GM21576 (cell line): ENCODE results near the gene MARVELD1.

Source experiments
- ATAC-seq: cut with Tn5 transposase; IDR thresholded peaks from one replicate; pipeline ENCODE4 v1.9.1; 2021; ENCODE audit warnings: mild to moderate bottlenecking, moderate library complexity; ENCODE audit not compliant: unreplicated experiment

The MARVELD1 gene

DNA sequence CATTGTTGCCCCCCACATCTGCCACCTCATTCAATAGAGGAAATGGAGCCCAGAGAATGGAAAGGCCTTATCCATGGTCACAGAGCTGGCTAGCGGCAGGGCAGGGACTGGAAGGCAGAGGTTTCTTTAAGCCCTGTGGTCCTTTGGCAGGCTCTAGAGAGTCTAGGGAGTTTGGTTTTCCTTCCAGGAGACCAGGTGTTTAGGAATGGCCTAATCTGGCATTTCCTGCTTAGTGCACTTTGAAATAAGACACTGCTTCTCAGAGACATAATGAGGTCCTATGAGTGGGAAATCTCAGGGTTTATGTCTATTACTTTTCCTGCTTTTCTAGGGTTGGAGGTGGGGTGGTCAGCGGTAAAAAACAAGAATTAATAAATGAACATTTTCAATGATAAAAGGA lies 6.1 kb downstream of the MARVELD1 start:
- ATAC-seq, result no peak

DNA sequence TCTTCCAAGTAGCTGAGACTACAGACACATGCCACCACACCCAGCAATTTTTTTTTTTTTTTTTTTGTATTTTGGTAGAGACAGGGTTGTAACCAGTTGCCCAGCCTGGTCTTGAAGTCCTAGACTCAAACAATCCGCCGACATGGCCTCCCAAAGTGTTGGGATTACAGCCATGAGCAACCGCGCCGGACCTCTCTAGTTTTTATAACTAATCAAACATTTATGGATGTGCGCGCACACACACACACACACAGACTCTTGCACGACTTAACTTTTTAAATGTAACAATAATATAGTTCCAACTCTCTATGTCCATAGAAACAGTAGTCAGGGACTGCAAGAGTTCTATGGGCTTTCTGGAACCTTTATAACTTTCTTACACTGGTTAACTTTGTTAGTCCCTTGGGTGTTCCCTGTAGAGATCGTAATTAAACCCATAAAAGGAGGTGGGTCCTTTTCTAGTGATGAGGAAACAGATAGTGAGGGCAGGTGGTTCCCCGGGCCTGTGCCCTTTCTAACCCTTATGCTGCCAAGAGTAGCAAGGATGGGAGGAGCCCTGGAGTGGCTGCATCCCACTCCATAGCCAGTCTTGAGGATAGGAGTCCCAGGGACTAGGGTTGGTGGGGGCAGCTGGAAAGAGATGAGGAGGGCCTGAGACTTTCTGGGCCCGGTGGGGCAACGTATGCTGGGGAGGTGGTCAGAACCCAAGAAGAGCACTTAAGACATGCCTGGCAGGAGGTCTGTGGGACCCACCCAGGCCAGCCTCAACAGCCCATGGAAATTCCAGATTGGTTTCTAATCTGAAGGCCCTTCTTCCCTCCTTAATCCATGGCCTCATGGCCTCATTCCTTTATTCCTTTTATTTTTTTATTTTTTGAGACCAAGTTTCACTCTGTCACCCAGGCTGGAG lies 8.6 kb downstream of the MARVELD1 start:
- ATAC-seq, result no peak

DNA sequence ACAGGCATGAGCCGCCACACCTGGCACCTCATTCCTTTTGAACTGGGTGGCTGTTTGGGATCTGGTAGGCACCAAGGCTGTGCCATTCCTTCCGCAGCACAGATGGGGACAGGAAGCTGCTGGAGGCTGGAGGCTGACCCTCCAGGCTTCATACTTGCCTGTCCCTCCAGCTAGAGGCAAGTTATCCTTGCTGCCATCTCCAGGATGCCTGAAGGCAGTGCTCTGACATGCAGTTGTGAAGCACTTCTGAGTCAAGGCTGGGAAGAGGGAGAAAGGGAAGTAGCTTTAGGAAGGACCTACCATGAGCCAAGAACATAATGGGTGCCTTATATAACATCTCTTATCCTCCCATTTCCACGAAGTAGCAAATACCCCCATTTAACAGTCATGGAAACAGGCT lies 9.5 kb downstream of the MARVELD1 start:
- no peak for ATAC-seq

DNA sequence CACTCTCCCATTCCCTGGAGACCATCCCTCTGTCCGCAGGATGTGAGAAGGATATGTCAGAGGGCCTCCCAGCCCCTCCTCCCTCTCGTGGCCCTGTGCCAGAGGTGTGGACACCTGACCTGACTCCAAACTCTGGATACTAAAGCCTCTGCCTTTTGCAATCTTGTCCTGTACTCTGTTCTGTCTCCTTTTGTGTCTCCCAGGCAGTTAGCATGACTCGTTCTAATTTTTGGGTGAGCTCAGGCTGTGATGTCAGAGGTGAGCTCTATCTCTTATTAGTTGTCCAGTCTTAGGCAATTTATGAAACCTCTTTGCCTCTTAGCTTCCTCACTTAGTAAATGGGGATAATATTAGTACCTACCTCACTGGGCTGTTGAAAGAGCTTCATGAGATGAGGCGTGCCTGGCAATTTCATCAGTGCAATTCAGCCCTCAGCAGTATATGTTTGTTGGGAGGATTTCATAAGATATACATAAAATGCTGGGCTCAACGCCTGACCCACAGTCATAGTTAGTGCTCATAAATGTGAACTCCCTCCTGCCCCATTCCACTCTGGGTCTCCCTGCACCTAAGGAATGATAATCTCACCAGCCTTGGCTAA lies 10.9 kb downstream of the MARVELD1 start:
- no peak for ATAC-seq

DNA sequence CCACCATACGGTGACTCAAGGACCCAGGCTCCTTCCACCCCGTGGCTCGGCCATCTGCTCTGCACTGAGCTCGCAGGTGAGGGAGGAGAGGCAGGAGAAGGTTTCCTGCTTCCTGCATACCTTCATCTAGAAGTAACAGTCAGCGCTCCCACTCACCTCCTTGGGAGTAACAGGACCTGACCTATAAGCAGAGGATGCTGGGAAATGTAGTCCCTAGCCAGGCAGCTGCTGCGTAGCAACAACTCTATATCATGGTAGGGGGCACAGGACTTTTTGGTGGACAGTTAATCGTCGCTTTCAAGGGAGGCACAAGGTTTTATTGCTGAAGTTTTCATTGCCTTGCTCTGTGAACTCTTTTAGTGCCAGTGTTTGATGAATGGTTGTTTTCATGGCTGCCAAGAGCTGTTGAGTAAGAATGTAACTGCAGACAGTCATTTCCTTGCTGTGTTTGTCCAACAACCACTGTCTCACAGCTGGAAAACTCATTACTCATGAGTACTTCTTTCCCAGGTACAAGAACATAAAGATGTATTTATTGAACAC lies 13.2 kb downstream of the MARVELD1 start:
- ATAC-seq, result no peak

DNA sequence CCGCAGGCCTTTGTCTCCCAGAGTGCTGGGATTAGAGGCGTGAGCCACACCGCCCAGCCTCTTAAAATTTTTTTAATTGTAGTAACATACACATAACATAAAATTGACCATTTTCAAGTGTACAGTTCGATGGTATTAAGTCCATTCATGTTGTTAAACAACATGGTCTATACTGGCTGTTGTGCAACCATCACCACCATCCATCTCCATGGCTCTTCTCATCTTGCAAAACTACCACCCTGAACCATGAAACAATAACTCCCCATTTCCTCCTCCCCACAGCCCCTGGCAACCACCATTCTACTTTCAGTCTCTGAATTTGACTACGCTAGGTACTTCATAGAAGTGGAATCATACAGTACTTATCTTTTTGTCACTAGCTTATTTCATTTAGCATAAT lies 15.5 kb downstream of the MARVELD1 start:
- no peak for ATAC-seq

DNA sequence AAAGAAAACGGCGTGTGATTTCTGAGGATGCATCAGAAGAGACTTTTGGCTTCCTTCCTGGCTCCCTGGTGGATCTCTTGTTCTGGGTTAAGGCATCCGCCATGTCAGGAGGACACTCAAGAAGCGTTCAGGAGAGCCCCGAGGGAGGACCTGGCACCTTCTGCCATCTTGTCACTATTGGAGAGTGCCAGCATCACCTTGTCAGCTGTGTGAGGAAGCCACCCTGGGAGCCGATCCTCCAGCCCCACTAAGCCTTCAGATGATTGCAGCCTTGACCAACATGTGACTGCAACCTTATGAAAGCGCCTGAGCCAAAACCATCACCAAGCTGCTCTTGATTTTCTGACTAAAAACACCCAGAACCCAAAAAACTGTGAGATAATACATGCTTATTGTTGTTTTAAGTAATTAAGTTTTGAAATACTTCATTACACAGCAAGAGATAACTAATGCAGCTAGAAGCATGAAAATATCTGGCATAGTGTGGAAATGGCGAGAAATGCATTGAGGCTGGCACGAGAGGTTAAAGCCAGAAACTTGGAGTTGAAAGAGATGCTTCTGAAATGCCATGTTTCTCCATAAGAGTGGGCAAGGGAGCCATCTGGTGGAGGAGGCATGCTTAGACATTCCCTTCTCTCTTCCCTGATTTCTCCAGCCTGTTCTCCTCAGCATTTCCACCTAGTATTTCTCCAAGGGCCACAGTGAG lies 18.0 kb downstream of the MARVELD1 start:
- no peak for ATAC-seq

DNA sequence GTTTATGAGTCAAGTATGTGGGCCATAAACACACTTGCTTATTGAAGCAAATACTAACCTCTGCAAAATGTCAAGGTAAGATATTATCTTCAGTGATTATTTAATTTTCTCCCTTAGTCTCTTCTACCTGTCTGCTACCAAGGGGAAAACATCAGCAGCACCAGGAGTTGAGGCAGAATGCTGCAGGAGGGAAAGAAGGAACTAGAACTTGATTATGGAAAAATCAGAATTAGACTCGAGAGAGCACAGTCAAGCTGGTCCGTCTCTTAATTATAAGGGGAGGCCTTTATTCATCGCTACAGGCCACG lies 18.5 kb downstream of the MARVELD1 start:
- no peak for ATAC-seq

DNA sequence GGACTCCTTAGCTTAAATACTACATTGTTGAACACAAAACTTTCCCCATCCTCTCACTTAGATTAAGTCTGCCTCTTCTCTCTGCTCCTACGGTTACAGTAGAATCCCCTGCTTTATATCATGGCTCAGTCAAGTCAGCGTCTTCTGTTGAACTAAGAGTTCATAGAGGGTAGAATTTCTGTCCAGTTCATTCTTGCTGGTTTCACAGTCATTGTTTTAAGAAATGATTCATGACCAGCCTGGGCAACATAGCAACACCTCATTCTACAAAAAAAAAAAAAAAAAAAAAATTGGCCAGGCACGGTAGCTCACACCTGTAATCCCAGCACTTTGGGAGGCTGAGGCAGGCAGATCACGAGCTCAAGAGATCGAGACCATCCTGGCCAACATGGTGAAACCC lies 19.7 kb downstream of the MARVELD1 start:
- no peak for ATAC-seq

DNA sequence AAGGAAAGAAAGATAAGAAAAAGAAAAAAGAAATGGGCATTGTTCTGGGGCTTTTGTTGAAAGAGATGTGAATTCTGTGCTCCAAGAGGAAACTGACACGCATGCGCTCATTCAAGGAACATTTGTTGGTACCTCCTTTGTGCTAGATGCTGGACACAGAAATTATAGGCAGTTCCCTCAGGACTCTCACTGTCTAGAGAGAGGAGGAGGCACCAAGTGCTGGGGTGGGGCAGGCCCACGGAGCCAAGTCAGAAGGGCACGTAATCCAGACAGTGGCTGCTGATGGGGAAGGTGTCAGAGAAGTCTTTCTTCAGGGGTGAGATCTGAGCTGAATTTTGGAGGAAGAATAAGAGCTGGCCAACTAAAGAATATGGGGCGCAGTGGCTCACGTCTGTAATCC lies 20.5 kb downstream of the MARVELD1 start:
- no peak for ATAC-seq

DNA sequence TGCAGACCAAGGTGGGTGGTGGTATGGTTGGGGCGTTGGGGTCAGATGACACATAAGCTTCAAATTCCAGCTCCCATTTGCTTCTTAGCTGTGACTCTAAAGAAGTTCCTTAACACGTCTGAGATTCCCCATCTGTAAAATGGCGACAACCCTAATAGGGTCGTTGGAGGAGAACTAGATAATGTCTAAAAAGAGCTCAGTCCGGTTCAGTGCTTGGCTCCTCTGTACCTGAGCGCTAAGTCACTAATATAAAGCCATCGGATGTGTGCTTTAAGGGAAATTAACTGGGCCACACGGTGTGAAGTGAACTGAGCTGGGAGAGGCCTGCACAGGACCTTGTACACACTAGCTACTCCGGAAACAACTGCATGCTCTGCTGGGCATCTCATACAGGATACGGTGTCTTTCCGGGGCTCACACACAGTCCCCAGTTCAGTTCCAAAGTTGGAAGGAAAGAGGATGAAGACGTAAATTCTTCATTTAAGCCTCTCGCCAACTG lies 22.9 kb downstream of the MARVELD1 start:
- peak; percentile 9 for ATAC-seq

DNA sequence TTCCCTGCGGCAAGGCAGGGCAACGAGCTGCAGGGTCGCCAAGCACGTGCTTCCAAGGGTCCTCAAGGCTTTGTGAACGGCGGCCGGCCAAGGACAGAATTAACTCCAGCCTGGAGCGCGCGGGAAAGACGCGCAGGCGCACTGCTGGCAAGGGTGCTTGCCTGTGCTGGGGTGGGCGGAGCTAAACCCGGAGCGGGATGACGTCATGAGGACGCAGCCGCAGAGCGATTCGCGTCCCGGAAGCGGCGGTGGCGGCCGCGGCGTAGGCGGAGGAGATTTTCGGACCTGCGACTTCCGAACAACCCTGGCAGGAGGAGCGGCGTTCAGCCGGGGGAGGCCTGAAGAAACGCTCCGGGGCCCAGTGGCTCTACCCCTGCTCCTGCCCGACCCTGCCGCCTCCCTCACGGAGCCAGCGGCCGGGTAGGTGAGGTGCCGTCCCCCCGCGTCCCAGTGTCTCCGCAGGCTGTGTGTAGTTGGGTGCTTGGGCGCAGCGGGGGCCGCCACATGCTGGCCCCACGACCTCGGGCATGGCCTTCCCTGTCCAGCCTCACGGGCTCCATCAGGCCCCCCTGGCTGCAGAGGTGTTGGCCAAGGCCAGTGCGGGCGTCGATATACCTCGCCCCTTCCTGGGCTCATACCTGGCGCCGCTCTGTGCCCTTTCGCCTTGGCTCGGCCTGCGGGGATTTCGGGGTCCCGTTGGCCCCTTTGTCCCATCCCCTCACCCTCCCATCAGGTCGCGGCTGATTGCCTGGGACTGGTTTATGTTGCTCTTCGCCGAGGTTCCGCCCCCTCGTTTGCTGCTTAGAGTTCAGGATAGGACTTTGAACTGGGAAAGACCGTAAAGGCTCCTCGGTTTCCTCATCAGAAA lies 23.6 kb downstream of the MARVELD1 start, which contains the start of gene ZFYVE27:
Gene ZFYVE27, plus strand, starts transcription at position 227 of the 868 bp plus-strand sequence. CDS start 1,350 bp downstream, outside the sequence.
- ATAC-seq, result peak; percentile 78

DNA sequence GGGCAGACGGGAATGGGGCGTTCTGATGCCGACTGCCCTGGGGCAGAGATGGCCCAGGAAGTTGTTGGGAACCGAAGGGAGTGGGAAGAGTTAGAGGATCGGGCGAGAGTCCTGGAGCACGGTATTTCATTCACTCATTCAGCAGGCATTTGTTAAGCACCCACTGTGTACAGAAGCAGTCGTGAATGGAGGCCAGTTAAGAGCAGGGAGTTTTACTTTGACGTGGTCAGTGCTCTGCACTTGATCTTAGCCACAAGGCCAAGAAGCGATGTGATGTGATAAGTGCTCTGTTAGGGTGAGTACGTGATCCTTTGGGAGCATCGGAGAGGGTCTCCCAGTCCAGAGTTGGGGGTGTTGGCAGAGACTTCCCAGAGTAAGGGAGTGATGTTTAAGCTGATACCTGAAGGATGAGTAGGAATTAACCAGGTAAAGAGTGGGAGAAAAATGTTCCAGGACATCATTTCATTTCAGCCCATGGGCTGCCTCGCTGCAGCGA lies 24.3 kb downstream of the MARVELD1 start:
- peak; percentile 19 for ATAC-seq

DNA sequence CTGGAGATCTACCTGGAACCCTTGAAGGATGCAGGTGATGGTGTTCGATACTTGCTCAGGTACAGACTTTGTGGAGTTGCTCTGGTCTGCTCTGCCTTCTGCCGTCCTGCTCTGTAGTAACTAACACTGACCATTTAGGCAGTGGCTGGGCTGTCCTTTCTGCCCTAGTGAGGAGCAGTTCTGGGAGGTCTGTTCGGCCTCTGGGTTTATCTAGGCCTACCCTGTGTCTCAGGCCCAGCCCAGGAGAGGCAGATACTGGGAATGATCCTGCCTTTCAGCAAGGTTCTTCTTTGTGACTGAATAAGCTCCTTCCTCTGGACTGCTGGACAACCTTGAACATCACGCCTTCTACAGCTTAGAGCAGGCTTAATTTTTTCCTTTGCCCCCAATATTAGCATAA lies 25.1 kb downstream of the MARVELD1 start:
- no peak for ATAC-seq

DNA sequence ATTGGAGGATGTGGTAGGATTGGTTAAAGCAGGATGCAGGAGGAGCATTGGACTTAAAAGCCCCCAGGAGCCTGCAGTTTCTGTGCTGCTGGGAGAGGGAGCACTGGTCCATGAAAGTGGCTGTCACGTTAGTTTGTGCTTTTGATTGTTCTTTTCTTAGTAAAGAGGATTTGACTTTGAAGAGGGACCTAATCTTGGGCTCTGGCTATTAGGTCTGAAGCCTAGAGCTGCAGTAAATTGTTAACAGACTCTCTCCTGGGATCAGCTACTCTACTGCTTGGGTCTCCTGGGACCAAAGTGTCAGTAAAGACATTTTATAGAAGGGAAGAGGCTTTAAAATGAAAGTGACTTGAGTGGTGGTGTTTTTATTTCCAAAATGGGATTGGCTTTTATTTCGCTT lies 27.1 kb downstream of the MARVELD1 start:
- no peak for ATAC-seq

DNA sequence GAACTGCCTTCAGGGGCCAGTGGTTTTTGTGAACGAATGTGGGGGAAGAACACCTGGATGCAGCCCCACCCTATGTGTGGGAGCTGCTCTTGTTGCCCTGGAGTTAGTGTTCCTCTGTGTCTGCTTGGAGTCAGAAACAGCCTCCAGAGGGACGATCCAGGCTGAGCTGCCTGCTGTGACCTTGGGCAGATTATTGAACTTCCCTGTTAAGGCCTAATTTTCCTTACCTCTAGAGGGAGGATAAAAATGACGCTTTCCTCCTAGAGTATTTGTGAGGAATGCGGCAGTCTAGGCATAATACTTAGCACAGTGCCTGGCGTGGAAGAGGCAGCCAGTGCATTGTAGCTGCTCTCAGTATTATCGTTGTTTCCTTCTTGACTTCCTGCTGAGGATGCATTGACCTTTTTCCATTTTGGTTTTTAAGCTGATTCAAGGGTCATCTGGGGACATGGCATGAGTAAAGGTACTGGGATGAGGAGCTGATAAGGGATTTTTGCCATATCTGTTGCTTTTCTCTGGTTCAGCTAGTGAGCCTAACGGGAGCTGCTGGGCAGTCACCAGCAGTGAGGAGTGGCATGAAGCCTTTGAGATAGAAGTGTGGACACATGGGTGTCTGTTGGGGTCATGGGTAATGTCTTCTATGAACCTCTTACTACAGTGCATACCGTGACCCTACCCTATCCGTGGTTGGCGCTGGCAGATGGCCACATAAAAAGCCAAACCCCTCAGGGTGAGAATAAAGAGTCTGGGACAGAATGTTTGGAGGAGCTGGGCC lies 29.8 kb downstream of the MARVELD1 start:
- ATAC-seq, result no peak

DNA sequence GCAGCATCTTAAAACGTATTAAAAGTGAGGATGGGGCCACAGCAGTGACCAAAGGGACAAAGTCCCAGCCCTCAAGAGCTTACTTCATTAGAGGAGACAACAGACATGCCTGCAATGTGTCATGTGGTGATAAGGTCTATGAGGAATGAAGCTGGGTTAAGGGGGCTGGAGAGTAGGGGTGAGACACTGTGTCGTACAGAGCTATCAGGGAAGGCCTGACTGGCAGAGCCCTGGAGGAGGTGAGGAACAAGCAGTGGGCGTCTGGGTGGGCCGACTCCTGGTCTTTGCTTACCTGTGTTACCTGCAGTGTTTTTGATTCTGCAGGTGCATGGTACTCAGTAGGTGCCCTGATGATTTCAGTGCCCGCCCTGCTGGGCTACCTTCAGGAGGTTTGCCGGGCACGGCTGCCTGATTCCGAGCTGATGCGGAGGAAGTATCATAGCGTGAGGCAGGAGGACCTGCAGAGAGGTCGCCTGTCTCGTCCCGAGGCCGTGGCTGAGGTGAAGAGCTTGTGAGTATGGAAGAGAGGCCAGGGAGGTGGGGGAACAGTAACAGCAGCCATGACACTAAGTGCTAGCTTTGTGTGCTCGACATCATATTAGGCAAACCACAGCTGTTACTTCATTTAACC lies 31.0 kb downstream of the MARVELD1 start:
- no peak for ATAC-seq

DNA sequence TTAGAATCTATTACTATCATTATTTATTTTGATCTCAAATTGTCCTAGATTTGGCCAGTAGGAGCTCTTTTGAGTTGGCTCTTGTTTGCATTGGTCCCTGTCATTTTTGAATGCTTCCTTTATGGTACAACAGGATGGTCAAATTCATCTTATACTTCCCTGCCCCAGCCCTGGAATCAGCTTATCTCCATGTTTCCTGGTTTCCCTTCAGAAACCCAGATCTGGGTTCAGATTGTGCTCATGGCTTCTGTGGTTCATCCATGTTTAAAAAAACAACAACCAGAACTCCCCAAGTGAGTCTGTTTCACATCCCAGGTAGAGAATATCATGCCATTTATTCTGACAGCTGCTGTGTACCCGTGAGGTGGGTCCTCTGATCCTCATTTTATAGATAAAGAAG lies 34.0 kb downstream of the MARVELD1 start:
- ATAC-seq, result no peak

DNA sequence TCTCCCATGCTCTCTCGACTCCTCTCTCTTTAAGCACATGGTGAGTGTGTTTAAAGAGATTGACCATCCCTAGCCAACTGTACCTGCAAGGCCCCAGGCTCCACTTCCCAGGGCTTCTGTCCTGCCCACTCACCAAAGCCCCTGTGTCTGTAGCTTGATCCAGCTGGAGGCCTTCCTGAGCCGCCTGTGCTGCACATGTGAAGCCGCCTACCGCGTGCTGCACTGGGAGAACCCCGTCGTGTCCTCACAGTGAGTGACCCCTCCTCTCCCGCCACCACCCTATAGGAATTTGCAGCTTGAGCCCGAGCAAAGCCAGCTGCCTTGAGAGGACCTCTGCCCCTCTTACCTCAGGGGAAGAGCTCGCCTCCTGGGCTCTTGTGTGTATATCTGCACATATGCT lies 34.6 kb downstream of the MARVELD1 start:
- ATAC-seq, result no peak
